Liver (tissue), 9 donors: ENCODE results near the gene GATA2. TPM values are rescaled to one million over a fixed set of nuclear protein-coding genes. Genes with fewer than 3 reads are reported as not detected.

Experiments used
- DNase-seq: peaks from one replicate; pipeline ENCODE4 v3.0.0-alpha.2; 2017; ENCODE audit warnings: low spot score
- H3K27ac ChIP-seq, 2 donors: one replicate each; pipeline ENCODE4 v1.7.0; 2013; ENCODE audit warnings: inconsistent platforms in 2 of 2, low read length in 2 of 2, control low read depth in 1 of 2, low read depth in 1 of 2, mild to moderate bottlenecking in 1 of 2
- H3K27me3 ChIP-seq, 4 donors: one replicate each; pipeline versions ENCODE4 v1.6.1 to v1.7.0; 2013; ENCODE audit warnings: low read length in 3 of 4, inconsistent platforms in 1 of 4, mild to moderate bottlenecking in 1 of 4, moderate library complexity in 1 of 4; ENCODE audit not compliant: control insufficient read depth in 4 of 4, insufficient read depth in 4 of 4
- H3K36me3 ChIP-seq, 4 donors: one replicate each; pipeline versions ENCODE4 v1.6.1 to v1.7.0; 2013; ENCODE audit warnings: low read length in 3 of 4, mild to moderate bottlenecking in 3 of 4, low read depth in 1 of 4, moderate library complexity in 1 of 4; ENCODE audit not compliant: control insufficient read depth in 4 of 4, insufficient read depth in 3 of 4
- H3K4me1 ChIP-seq, 4 donors: one replicate each; pipeline versions ENCODE4 v1.6.1 to v1.7.0; 2013; ENCODE audit warnings: low read length in 3 of 4, mild to moderate bottlenecking in 3 of 4, moderate library complexity in 1 of 4; ENCODE audit not compliant: control insufficient read depth in 4 of 4, insufficient read depth in 4 of 4
- H3K4me3 ChIP-seq, 3 donors: one replicate each; pipeline versions ENCODE4 v1.6.1 to v1.7.0; 2013; ENCODE audit warnings: low read length in 3 of 3, control low read depth in 1 of 3, low read depth in 1 of 3, mild to moderate bottlenecking in 1 of 3
- H3K9ac ChIP-seq, 2 donors: one replicate each; pipeline ENCODE4 v1.7.0; 2013; ENCODE audit warnings: low read length in 2 of 2, mild to moderate bottlenecking in 2 of 2, moderate library complexity in 2 of 2, control low read depth in 1 of 2, low read depth in 1 of 2
- H3K9me3 ChIP-seq, 4 donors: one replicate each; pipeline versions ENCODE4 v1.6.1 to v1.7.0; 2013; ENCODE audit warnings: low read length in 3 of 4; ENCODE audit not compliant: control insufficient read depth in 4 of 4
- EGR1 ChIP-seq, 2 donors: IDR thresholded peaks; 2 replicates each; pipeline ENCODE4 v1.6.1; 2016 to 2018; ENCODE audit warnings: antibody characterized with exemption in 2 of 2, low read depth in 2 of 2
- FOXA1 ChIP-seq: IDR thresholded peaks from 2 replicates; pipeline ENCODE4 v1.6.1; 2016; ENCODE audit warnings: antibody characterized with exemption
- FOXA2 ChIP-seq: IDR thresholded peaks from 2 replicates; pipeline ENCODE4 v1.6.1; 2016; ENCODE audit warnings: antibody characterized with exemption
- GABPA ChIP-seq, 2 donors: IDR thresholded peaks in 1 of 2; conservative IDR thresholded peaks in 1 of 2; 2 replicates each; pipeline ENCODE4 v1.6.1; 2016; ENCODE audit warnings: antibody characterized with exemption in 2 of 2, mild to moderate bottlenecking in 1 of 2, moderate library complexity in 1 of 2
- HNF4A ChIP-seq, 2 donors: conservative IDR thresholded peaks; 2 replicates each; pipeline ENCODE4 v1.6.1; 2016; ENCODE audit warnings: antibody characterized with exemption in 2 of 2, mild to moderate bottlenecking in 2 of 2
- HNF4G ChIP-seq: IDR thresholded peaks from 2 replicates; pipeline ENCODE4 v1.6.1; 2016; ENCODE audit warnings: antibody characterized with exemption
- JUND ChIP-seq, 2 donors: IDR thresholded peaks; 2 replicates each; pipeline ENCODE4 v1.6.1; 2016; ENCODE audit warnings: antibody characterized with exemption in 2 of 2
- NR2F2 ChIP-seq: IDR thresholded peaks from 2 replicates; pipeline ENCODE4 v1.6.1; 2016; ENCODE audit warnings: antibody characterized with exemption
- RAD21 ChIP-seq, 2 donors: IDR thresholded peaks; 2 replicates each; pipeline ENCODE4 v1.6.1; 2016; ENCODE audit warnings: antibody characterized with exemption in 2 of 2, mild to moderate bottlenecking in 2 of 2
- RXRA ChIP-seq, 2 donors: IDR thresholded peaks; 2 replicates each; pipeline ENCODE4 v1.6.1; 2017 to 2018; ENCODE audit warnings: antibody characterized with exemption in 2 of 2, mild to moderate bottlenecking in 1 of 2
- SP1 ChIP-seq: IDR thresholded peaks from 2 replicates; pipeline ENCODE4 v1.6.1; 2018; ENCODE audit warnings: antibody characterized with exemption, mild to moderate bottlenecking
- TAF1 ChIP-seq: conservative IDR thresholded peaks from 2 replicates; pipeline ENCODE4 v1.6.1; 2016; ENCODE audit warnings: antibody characterized with exemption, mild to moderate bottlenecking
- YY1 ChIP-seq: IDR thresholded peaks from 2 replicates; pipeline ENCODE4 v1.6.1; 2016; ENCODE audit warnings: antibody characterized with exemption, mild to moderate bottlenecking
- WGBS: extraction: QIAGEN DNeasy Blood & Tissue Kit; methylation state at CpG from one replicate; pipeline ENCODE4 v1.1.7; 2013; 5-methylcytosine and 5-hydroxymethylcytosine counted together
- polyA plus RNA-seq, 2 donors: library from polyadenylated mRNA; stranded (reverse) in 1 of 2; unstranded in 1 of 2; fragments of 200-250 nt in 1 of 2; fragments of >200 nt in 1 of 2; fragmentation: Nextera tagmentation in 1 of 2; extraction: Ambion mirVana in 1 of 2; gene quantifications; one replicate each; pipeline versions ENCODE4 v1.2.1 to v1.2.3, GENCODE V29; 2013 to 2015
- total RNA-seq, 2 donors: library from RNA; depleted of rRNA; stranded (reverse); fragments of >200 nt; gene quantifications; one replicate each; pipeline ENCODE4 v1.2.3, GENCODE V29; 2014
- TF ChIP-seq, protein P1 (sequence below): IDR thresholded peaks from 2 replicates; pipeline ENCODE4 v1.6.1; 2016; ENCODE audit warnings: antibody characterized with exemption
- TF ChIP-seq, protein P2 (sequence below): IDR thresholded peaks from 2 replicates; pipeline ENCODE4 v1.6.1; 2016; ENCODE audit warnings: antibody characterized with exemption, mild to moderate bottlenecking
- TF ChIP-seq, protein P3 (sequence below): fragments of 150-350 bp; IDR thresholded peaks from 2 replicates; pipeline ENCODE4 v1.5.1; 2017; ENCODE audit warnings: improper control_type of control experiment, low read depth, low read length; ENCODE audit not compliant: missing input control
- donor health status: healthy.
- donor health status: healthy.
- donor health status: healthy.
- donor health status: healthy.
- donor health status: healthy.

Gene GATA2
- total and polyA plus RNA-seq, 4 donors = 0.25 to 2.8 (median 0.54) TPM

DNA sequence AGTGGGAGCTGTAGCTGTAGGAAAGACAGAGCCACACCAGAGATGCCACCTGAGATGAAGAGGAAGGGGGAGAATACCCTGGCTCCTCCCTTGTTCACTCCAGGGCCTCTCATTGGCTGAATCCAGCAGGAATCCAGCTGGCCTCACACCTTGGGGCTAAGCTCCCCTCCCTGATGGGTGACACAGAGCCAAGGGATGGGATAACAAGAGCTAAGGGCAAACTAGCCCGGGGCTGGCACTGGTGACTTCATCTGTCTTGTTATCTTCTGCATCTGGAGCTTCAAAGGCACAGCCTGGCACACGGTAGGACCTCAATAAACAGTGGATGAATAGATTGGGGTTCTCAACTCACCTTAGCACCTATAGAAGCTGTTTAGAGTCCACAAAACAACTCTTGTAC, 13.8 kb upstream of the GATA2 start (continued):
- TF ChIP-seq, protein P1, sequence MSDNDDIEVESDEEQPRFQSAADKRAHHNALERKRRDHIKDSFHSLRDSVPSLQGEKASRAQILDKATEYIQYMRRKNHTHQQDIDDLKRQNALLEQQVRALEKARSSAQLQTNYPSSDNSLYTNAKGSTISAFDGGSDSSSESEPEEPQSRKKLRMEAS = no peak
- TF ChIP-seq YY1 = no peak

DNA sequence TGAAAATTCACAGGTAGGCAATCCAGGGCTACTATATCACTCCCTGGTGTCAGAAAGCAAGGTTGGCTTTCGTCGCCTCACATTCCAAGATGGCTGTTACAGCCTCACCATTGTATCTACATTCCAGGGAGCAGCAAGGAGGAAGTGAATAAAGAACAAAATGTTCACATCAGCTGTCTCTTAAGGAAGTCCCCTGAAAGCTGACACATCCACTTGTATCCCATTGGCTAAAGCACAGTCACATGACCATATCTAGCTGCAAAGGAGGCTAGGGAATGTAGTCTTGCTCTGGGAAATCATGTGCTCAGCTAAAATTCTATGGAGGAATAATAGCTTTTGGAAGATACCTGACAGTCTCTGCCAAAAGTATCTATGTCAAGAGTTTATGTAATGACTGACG, 12.8 kb upstream of the GATA2 start:
- no peak overlapping the region for H3K9ac ChIP-seq
- 92% methylated on average over 3 of the region's 3 CpGs for WGBS
- H3K4me3 ChIP-seq = no peak overlapping the region
- no peak overlapping the region for H3K27ac ChIP-seq
- TF ChIP-seq, protein P2, sequence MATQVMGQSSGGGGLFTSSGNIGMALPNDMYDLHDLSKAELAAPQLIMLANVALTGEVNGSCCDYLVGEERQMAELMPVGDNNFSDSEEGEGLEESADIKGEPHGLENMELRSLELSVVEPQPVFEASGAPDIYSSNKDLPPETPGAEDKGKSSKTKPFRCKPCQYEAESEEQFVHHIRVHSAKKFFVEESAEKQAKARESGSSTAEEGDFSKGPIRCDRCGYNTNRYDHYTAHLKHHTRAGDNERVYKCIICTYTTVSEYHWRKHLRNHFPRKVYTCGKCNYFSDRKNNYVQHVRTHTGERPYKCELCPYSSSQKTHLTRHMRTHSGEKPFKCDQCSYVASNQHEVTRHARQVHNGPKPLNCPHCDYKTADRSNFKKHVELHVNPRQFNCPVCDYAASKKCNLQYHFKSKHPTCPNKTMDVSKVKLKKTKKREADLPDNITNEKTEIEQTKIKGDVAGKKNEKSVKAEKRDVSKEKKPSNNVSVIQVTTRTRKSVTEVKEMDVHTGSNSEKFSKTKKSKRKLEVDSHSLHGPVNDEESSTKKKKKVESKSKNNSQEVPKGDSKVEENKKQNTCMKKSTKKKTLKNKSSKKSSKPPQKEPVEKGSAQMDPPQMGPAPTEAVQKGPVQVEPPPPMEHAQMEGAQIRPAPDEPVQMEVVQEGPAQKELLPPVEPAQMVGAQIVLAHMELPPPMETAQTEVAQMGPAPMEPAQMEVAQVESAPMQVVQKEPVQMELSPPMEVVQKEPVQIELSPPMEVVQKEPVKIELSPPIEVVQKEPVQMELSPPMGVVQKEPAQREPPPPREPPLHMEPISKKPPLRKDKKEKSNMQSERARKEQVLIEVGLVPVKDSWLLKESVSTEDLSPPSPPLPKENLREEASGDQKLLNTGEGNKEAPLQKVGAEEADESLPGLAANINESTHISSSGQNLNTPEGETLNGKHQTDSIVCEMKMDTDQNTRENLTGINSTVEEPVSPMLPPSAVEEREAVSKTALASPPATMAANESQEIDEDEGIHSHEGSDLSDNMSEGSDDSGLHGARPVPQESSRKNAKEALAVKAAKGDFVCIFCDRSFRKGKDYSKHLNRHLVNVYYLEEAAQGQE = no peak
- TF ChIP-seq, protein P3, sequence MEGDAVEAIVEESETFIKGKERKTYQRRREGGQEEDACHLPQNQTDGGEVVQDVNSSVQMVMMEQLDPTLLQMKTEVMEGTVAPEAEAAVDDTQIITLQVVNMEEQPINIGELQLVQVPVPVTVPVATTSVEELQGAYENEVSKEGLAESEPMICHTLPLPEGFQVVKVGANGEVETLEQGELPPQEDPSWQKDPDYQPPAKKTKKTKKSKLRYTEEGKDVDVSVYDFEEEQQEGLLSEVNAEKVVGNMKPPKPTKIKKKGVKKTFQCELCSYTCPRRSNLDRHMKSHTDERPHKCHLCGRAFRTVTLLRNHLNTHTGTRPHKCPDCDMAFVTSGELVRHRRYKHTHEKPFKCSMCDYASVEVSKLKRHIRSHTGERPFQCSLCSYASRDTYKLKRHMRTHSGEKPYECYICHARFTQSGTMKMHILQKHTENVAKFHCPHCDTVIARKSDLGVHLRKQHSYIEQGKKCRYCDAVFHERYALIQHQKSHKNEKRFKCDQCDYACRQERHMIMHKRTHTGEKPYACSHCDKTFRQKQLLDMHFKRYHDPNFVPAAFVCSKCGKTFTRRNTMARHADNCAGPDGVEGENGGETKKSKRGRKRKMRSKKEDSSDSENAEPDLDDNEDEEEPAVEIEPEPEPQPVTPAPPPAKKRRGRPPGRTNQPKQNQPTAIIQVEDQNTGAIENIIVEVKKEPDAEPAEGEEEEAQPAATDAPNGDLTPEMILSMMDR = no peak
- TF ChIP-seq GABPA (IDR thresholded peaks at IDR 0.05 in 1 of 2, conservative IDR thresholded peaks at IDR 0.05 in 1 of 2) = no peak
- no peak for TF ChIP-seq RAD21 (IDR thresholded peaks at IDR 0.05)
- no peak for TF ChIP-seq FOXA2
- TF ChIP-seq, protein P1 = no peak
- TF ChIP-seq TAF1 = no peak
- TF ChIP-seq SP1 = no peak
- TF ChIP-seq RXRA (IDR thresholded peaks at IDR 0.05) = no peak
- no peak for TF ChIP-seq HNF4G
- H3K9me3 ChIP-seq = no peaks in the 10 kb centered on the region
- H3K36me3 ChIP-seq = no peaks in the 10 kb centered on the region
- H3K4me1 ChIP-seq = no peaks in the 10 kb centered on the region
- no peak for DNase-seq
- no peaks in the 10 kb centered on the region for H3K27me3 ChIP-seq

DNA sequence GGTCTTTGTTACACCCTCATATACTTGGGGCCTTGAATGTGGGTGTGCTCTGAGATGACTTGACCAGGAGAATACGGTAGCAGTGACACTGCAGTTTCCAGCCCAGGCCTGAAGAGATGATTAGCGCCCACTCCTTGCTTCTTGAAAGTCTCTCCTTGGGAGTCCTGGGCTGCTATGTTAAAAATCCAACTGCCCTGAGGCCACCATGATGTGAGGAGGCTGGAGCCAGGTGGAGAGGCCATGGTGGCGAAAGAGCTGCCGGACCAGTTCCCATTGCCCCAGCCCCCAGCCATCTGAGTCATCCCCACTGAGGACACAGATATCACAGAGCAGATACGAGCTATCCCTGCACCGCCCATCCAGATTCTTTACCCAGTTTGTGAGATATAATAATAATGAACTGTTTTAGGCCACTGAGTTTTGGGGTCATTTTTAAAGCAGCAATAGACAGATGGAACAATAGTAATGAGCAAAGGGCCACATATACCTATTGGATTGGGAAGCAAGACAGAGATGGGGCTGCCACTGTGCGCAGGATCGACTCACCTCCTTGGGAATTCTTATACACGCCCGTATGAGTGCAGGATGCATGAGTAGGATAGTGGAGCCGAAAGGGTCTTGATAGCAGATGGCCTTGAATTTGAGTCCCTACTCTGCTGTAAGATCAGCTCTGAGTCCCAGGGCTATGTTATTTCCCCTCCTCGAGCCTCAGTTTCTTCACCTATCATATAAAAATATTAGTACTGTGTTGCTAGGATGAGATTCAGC, 12.1 kb upstream of the GATA2 start:
- 96% methylated on average over 12 of the region's 12 CpGs for WGBS
- H3K9ac ChIP-seq = no peak overlapping the region
- H3K4me3 ChIP-seq = no peak overlapping the region
- H3K9me3 ChIP-seq = no peaks in the 10 kb centered on the region
- H3K27ac ChIP-seq = no peak overlapping the region
- H3K27me3 ChIP-seq = no peaks in the 10 kb centered on the region
- no peak for DNase-seq
- H3K4me1 ChIP-seq = no peaks in the 10 kb centered on the region
- TF ChIP-seq GABPA (IDR thresholded peaks at IDR 0.05 in 1 of 2, conservative IDR thresholded peaks at IDR 0.05 in 1 of 2) = no peak
- TF ChIP-seq RXRA (IDR thresholded peaks at IDR 0.05) = no peak
- TF ChIP-seq, protein P2 = no peak
- no peak for TF ChIP-seq HNF4A (conservative IDR thresholded peaks at IDR 0.05)
- TF ChIP-seq, protein P3 = no peak
- TF ChIP-seq FOXA2 = no peak
- TF ChIP-seq TAF1 = no peak
- TF ChIP-seq NR2F2 = no peak
- no peak for TF ChIP-seq HNF4G
- TF ChIP-seq, protein P1 = no peak
- TF ChIP-seq FOXA1 = no peak
- TF ChIP-seq JUND (IDR thresholded peaks at IDR 0.05) = no peak
- no peak for TF ChIP-seq YY1
- no peak for TF ChIP-seq EGR1 (IDR thresholded peaks at IDR 0.05; ENCODE audit: low read depth in 2 of 2)
- TF ChIP-seq SP1 = no peak
- no peaks in the 10 kb centered on the region for H3K36me3 ChIP-seq
